Hepatocyte (in vitro differentiated cells): ENCODE results near the gene CCDC138. TPM values are rescaled to one million over a fixed set of nuclear protein-coding genes. Genes with fewer than 3 reads are reported as not detected.

Experiments used
- DNase-seq: peaks from one replicate; pipeline ENCODE4 v3.0.0-alpha.2; 2016; ENCODE audit warnings: low spot score
- H2AFZ ChIP-seq: fragments of 200-600 bp; sonication (generic); 2 replicates; pipeline ENCODE4 v1.6.0; 2016; ENCODE audit warnings: antibody characterized with exemption, mild to moderate bottlenecking
- H3K27ac ChIP-seq: fragments of 200-600 bp; sonication (generic); 2 replicates; pipeline ENCODE4 v1.5.1; 2016; ENCODE audit warnings: mild to moderate bottlenecking
- H3K27me3 ChIP-seq: fragments of 200-600 bp; sonication (generic); 2 replicates; pipeline ENCODE4 v1.6.1; 2016
- H3K36me3 ChIP-seq: fragments of 200-600 bp; sonication (generic); replicated peaks from 2 replicates; pipeline ENCODE4 v1.5.1; 2016; ENCODE audit warnings: low read depth; ENCODE audit not compliant: insufficient read depth
- H3K4me1 ChIP-seq: fragments of 200-600 bp; sonication (generic); 2 replicates; pipeline ENCODE4 v1.5.1; 2016; ENCODE audit warnings: mild to moderate bottlenecking, moderate library complexity; ENCODE audit not compliant: insufficient read depth
- H3K4me2 ChIP-seq: fragments of 200-600 bp; sonication (generic); 2 replicates; pipeline ENCODE4 v1.6.0; 2016
- H3K4me3 ChIP-seq: fragments of 200-600 bp; sonication (generic); 2 replicates; pipeline ENCODE4 v1.5.1; 2016; ENCODE audit warnings: mild to moderate bottlenecking
- H3K79me2 ChIP-seq: fragments of 200-600 bp; sonication (generic); 2 replicates; pipeline ENCODE4 v1.6.0; 2017; ENCODE audit warnings: mild to moderate bottlenecking
- H3K9me2 ChIP-seq: fragments of 200-600 bp; sonication (generic); replicated peaks from 2 replicates; pipeline ENCODE4 v1.6.0; 2017; ENCODE audit warnings: mild to moderate bottlenecking; ENCODE audit not compliant: insufficient read depth
- H3K9me3 ChIP-seq: fragments of 200-600 bp; sonication (generic); 2 replicates; pipeline ENCODE4 v1.5.1; 2016; ENCODE audit warnings: low read depth, mild to moderate bottlenecking
- H4K20me1 ChIP-seq: fragments of 200-600 bp; sonication (generic); 2 replicates; pipeline ENCODE4 v1.6.0; 2016; ENCODE audit warnings: mild to moderate bottlenecking; ENCODE audit not compliant: insufficient read depth, poor library complexity, severe bottlenecking
- CTCF ChIP-seq: fragments of 200-600 bp; sonication (generic); IDR thresholded peaks from 2 replicates; pipeline ENCODE4 v1.5.1; 2016; ENCODE audit warnings: antibody characterized with exemption, mild to moderate bottlenecking; ENCODE audit not compliant: poor library complexity
- EZH2 ChIP-seq: fragments of 200-600 bp; sonication (generic); IDR thresholded peaks from 2 replicates; pipeline ENCODE4 v1.6.1; 2016; ENCODE audit warnings: antibody characterized with exemption, mild to moderate bottlenecking, borderline replicate concordance
- EZH2phosphoT487 ChIP-seq: fragments of 200-600 bp; sonication (generic); IDR thresholded peaks from one replicate; pipeline ENCODE4 v1.6.1; 2018; ENCODE audit warnings: antibody characterized with exemption, mild to moderate bottlenecking, low read depth, moderate library complexity; ENCODE audit not compliant: unreplicated experiment, severe bottlenecking
- WGBS: methylation state at CpG from one replicate; pipeline ENCODE4 v1.1.6; 2016; ENCODE audit warnings: low lambda C conversion rate; ENCODE audit errors: missing lambda C conversion rate; 5-methylcytosine and 5-hydroxymethylcytosine counted together
- polyA plus RNA-seq: library from polyadenylated mRNA; unstranded; fragments of >200 nt; fragmentation: Nextera tagmentation; extraction: Ambion mirVana; gene quantifications from 2 replicates; pipeline ENCODE4 v1.2.1, GENCODE V29; 2016
- total RNA-seq: library from RNA; depleted of rRNA; stranded (reverse); fragments of >200 nt; gene quantifications from 2 replicates; pipeline ENCODE4 v1.2.3, GENCODE V29; 2014

CCDC138 gene
- total and polyA plus RNA-seq, 2 experiments from 2014 or later: 2.7 to 6.6 TPM

- Histone ChIP-seq H3K27me3 (no peaks in the 10 kb centered on the region), H3K27ac (no peak overlapping the region), H3K79me2 (no peaks in the 10 kb centered on the region), H3K9me2 (no peaks in the 10 kb centered on the region), H3K4me1 (no peaks in the 10 kb centered on the region), H2AFZ (no peak overlapping the region), H3K4me2 (no peak overlapping the region), H3K9me3 (peaks cover 9% of the 10 kb centered on the region), H3K4me3 (no peak overlapping the region), H3K36me3 (no peaks in the 10 kb centered on the region), H4K20me1 (no peaks in the 10 kb centered on the region)
- DNase-seq: no peak
- 97% methylated on average over 3 of the region's 3 CpGs for WGBS
- TF ChIP-seq CTCF (no peak), EZH2 (no peak), EZH2phosphoT487 (no peak)
Measured at GRCh38 chr2:108834620-108835019, 48.0 kb downstream of the CCDC138 start.

- Histone ChIP-seq H4K20me1 (no peaks in the 10 kb centered on the region), H3K27me3 (no peaks in the 10 kb centered on the region), H3K79me2 (no peaks in the 10 kb centered on the region), H3K27ac (no peak overlapping the region), H3K36me3 (no peaks in the 10 kb centered on the region), H3K4me2 (no peak overlapping the region), H3K9me3 (peaks cover 9% of the 10 kb centered on the region), H3K9me2 (no peaks in the 10 kb centered on the region), H2AFZ (no peak overlapping the region), H3K4me1 (no peaks in the 10 kb centered on the region), H3K4me3 (no peak overlapping the region)
- WGBS: 100% methylated on average over 1 of the region's 1 CpG
- TF ChIP-seq EZH2: no peak
- TF ChIP-seq EZH2phosphoT487: no peak
- no peak for TF ChIP-seq CTCF
- no peak for DNase-seq
Measured at GRCh38 chr2:108835040-108835439, 48.5 kb downstream of the CCDC138 start.

GRCh38 chr2:108837198-108837597 lies 50.6 kb downstream of the CCDC138 start:
- WGBS: 97% methylated on average over 7 of the region's 7 CpGs
- Histone ChIP-seq H3K27me3 (no peaks in the 10 kb centered on the region), H3K36me3 (no peaks in the 10 kb centered on the region), H3K9me3 (peaks cover 13% of the 10 kb centered on the region), H3K79me2 (no peaks in the 10 kb centered on the region), H3K4me1 (no peaks in the 10 kb centered on the region), H2AFZ (no peak overlapping the region), H3K9me2 (no peaks in the 10 kb centered on the region), H3K4me2 (no peak overlapping the region), H4K20me1 (no peaks in the 10 kb centered on the region), H3K4me3 (peak overlapping the region; percentile 1), H3K27ac (no peak overlapping the region)
- no peak for TF ChIP-seq EZH2
- no peak for TF ChIP-seq EZH2phosphoT487
- TF ChIP-seq CTCF: no peak
- no peak for DNase-seq

GRCh38 chr2:108841506-108841905 lies 54.9 kb downstream of the CCDC138 start:
- Histone ChIP-seq H3K4me1 (no peaks in the 10 kb centered on the region), H3K9me3 (peaks cover 13% of the 10 kb centered on the region), H3K27ac (no peak overlapping the region), H2AFZ (no peak overlapping the region), H3K36me3 (no peaks in the 10 kb centered on the region), H3K79me2 (no peaks in the 10 kb centered on the region), H4K20me1 (no peaks in the 10 kb centered on the region), H3K27me3 (no peaks in the 10 kb centered on the region), H3K9me2 (no peaks in the 10 kb centered on the region), H3K4me3 (no peak overlapping the region), H3K4me2 (no peak overlapping the region)
- TF ChIP-seq EZH2: no peak
- no peak for TF ChIP-seq EZH2phosphoT487
- no peak for TF ChIP-seq CTCF
- no peak for DNase-seq
